B cell (primary cell): ENCODE data around the gene THSD7B.

Source experiments
- CTCF ChIP-seq: fragments of 200-600 bp; IDR thresholded peaks from one replicate; pipeline ENCODE4 v1.8.0; 2022; ENCODE audit warnings: antibody characterized with exemption, mild to moderate bottlenecking
- EZH2 ChIP-seq: IDR thresholded peaks from 2 replicates; pipeline ENCODE4 v1.6.1; 2012; ENCODE audit warnings: borderline replicate concordance, low read depth, mild to moderate bottlenecking, moderate library complexity, low read length; ENCODE audit not compliant: insufficient read depth, poor library complexity, severe bottlenecking

- TF ChIP-seq CTCF (no peak), EZH2 (no peak)
Observed at GRCh38 chr2:137705296-137705695, 940.0 kb downstream of the THSD7B start.
